Skeletal muscle tissue (tissue), 4 donors: ENCODE data around the gene KLHDC8A. TPM values are rescaled to one million over a fixed set of nuclear protein-coding genes. Genes with fewer than 3 reads are reported as not detected.
"Not testable (repeated sequence)": the region's sequence is repeated elsewhere in the genome, so short reads cannot be mapped to it uniquely, and the experiment has no call there.

Experiments used
- H3K27ac ChIP-seq: one replicate; pipeline ENCODE4 v1.7.0; 2013; ENCODE audit warnings: mild to moderate bottlenecking, low read depth, low read length, inconsistent platforms
- H3K27me3 ChIP-seq, 3 donors: one replicate each; pipeline ENCODE4 v1.7.0; 2013; ENCODE audit warnings: low read length in 3 of 3; ENCODE audit not compliant: control insufficient read depth in 3 of 3, insufficient read depth in 3 of 3
- H3K36me3 ChIP-seq, 3 donors: one replicate each; pipeline ENCODE4 v1.7.0; 2013; ENCODE audit warnings: low read length in 3 of 3; ENCODE audit not compliant: control insufficient read depth in 3 of 3, insufficient read depth in 3 of 3
- H3K4me1 ChIP-seq, 3 donors: one replicate each; pipeline ENCODE4 v1.7.0; 2013; ENCODE audit warnings: low read length in 3 of 3, mild to moderate bottlenecking in 3 of 3; ENCODE audit not compliant: control insufficient read depth in 3 of 3, insufficient read depth in 3 of 3
- H3K4me3 ChIP-seq, 3 donors: one replicate each; pipeline ENCODE4 v1.7.0; 2013; ENCODE audit warnings: low read length in 3 of 3
- H3K9ac ChIP-seq, 3 donors: one replicate each; pipeline ENCODE4 v1.7.0; 2013; ENCODE audit warnings: low read length in 3 of 3, mild to moderate bottlenecking in 3 of 3, moderate library complexity in 2 of 3, low read depth in 1 of 3
- H3K9me3 ChIP-seq, 3 donors: one replicate each; pipeline ENCODE4 v1.7.0; 2013; ENCODE audit warnings: low read length in 3 of 3; ENCODE audit not compliant: control insufficient read depth in 3 of 3
- total RNA-seq: library from RNA; depleted of rRNA; stranded (reverse); fragments of >200 nt; gene quantifications from one replicate; pipeline ENCODE4 v1.2.3, GENCODE V29; 2014
- donor health status: Osteomylitis.

KLHDC8A gene
- total RNA-seq, 1 donor from 2014 or later = 0.52 TPM

GRCh38 chr1:205301842-205302588 lies 54.7 kb downstream of the KLHDC8A start:
- Histone ChIP-seq H3K27me3 (no peaks in the 10 kb centered on the region), H3K9ac (no peak overlapping the region), H3K4me3 (no peak overlapping the region), H3K4me1 (peaks cover 3 to 5% (median 4%) of the 10 kb centered on the region in 3 donors), H3K36me3 (peaks cover 20 to 36% (median 30%) of the 10 kb centered on the region in 3 donors), H3K27ac (no peak overlapping the region), H3K9me3 (no peaks in the 10 kb centered on the region)

GRCh38 chr1:205301205-205301821 lies 55.4 kb downstream of the KLHDC8A start:
- Histone ChIP-seq H3K36me3 (peaks cover 20 to 29% (median 27%) of the 10 kb centered on the region in 3 donors), H3K9me3 (no peaks in the 10 kb centered on the region), H3K9ac (no peak overlapping the region), H3K27me3 (no peaks in the 10 kb centered on the region), H3K27ac (no peak overlapping the region), H3K4me1 (peaks cover 3 to 5% (median 4%) of the 10 kb centered on the region in 3 donors), H3K4me3 (no peak overlapping the region)

- H3K36me3 ChIP-seq = peaks cover 16 to 23% (median 21%) of the 10 kb centered on the region in 3 donors
- no peak overlapping the region for H3K9ac ChIP-seq
- H3K4me3 ChIP-seq = no peak overlapping the region
- no peaks in the 10 kb centered on the region for H3K9me3 ChIP-seq
- no peak overlapping the region for H3K27ac ChIP-seq
- peaks cover 3 to 7% (median 4%) of the 10 kb centered on the region in 3 donors for H3K4me1 ChIP-seq
- no peaks in the 10 kb centered on the region for H3K27me3 ChIP-seq
Measured at GRCh38 chr1:205300149-205300548, 56.6 kb downstream of the KLHDC8A start.

- H3K36me3 ChIP-seq = peaks cover 4 to 6% (median 6%) of the 10 kb centered on the region in 3 donors
- no peaks in the 10 kb centered on the region for H3K27me3 ChIP-seq
- H3K4me1 ChIP-seq = peaks cover 14 to 22% (median 18%) of the 10 kb centered on the region in 3 donors
- no peak overlapping the region for H3K9ac ChIP-seq
- H3K4me3 ChIP-seq = no peak overlapping the region
- H3K9me3 ChIP-seq = no peaks in the 10 kb centered on the region
- H3K27ac ChIP-seq = no peak overlapping the region
Measured at GRCh38 chr1:205298191-205298994, 58.3 kb downstream of the KLHDC8A start.

- H3K27me3 ChIP-seq, H3K9ac ChIP-seq, H3K27ac ChIP-seq: not testable (repeated sequence)
Measured at GRCh38 chr1:205297546-205298177, 59.1 kb downstream of the KLHDC8A start.

GRCh38 chr1:205296154-205296553 lies 60.6 kb downstream of the KLHDC8A start:
- Histone ChIP-seq H3K9ac (no peak overlapping the region), H3K27ac (no peak overlapping the region), H3K9me3 (no peaks in the 10 kb centered on the region), H3K4me3 (no peak overlapping the region), H3K4me1 (peaks cover 10 to 19% (median 14%) of the 10 kb centered on the region in 3 donors), H3K36me3 (no peaks in the 10 kb centered on the region), H3K27me3 (no peaks in the 10 kb centered on the region)

More at GRCh38 chr1:205297546-205298177, 59.1 kb downstream of the KLHDC8A start:
- not testable (repeated sequence) for H3K4me3 ChIP-seq, H3K36me3 ChIP-seq, H3K9me3 ChIP-seq
- peaks cover 14 to 22% (median 18%) of the 10 kb centered on the region in 3 donors for H3K4me1 ChIP-seq

- peak overlapping the region in 1 of 3 donors; percentile 11 for H3K9ac ChIP-seq
Measured at GRCh38 chr1:205294934-205295333, 61.8 kb downstream of the KLHDC8A start.

GRCh38 chr1:205294175-205294917 lies 62.4 kb downstream of the KLHDC8A start:
- peak overlapping the region in 1 of 3 donors; percentile 11 for H3K9ac ChIP-seq
- no peaks in the 10 kb centered on the region for H3K27me3 ChIP-seq
- H3K36me3 ChIP-seq = no peaks in the 10 kb centered on the region
- H3K27ac ChIP-seq = peak overlapping the region; percentile 48
- no peak overlapping the region for H3K4me3 ChIP-seq
- H3K9me3 ChIP-seq = no peaks in the 10 kb centered on the region
- peaks cover 10 to 17% (median 14%) of the 10 kb centered on the region in 3 donors for H3K4me1 ChIP-seq

More at GRCh38 chr1:205294934-205295333, 61.8 kb downstream of the KLHDC8A start:
- no peaks in the 10 kb centered on the region for H3K36me3 ChIP-seq
- H3K27me3 ChIP-seq = no peaks in the 10 kb centered on the region
- H3K9me3 ChIP-seq = no peaks in the 10 kb centered on the region
- peak overlapping the region; percentile 40 for H3K27ac ChIP-seq
- H3K4me1 ChIP-seq = peaks cover 10 to 17% (median 14%) of the 10 kb centered on the region in 3 donors
- no peak overlapping the region for H3K4me3 ChIP-seq
